GM19193 (cell line): ENCODE data around the gene POLE4.

ENCODE experiments used
- POLR2A ChIP-seq: IDR thresholded peaks from 4 replicates; pipeline ENCODE4 v1.6.1; 2011; ENCODE audit not compliant: insufficient read depth, insufficient read length; ENCODE audit errors: extremely low read depth

POLE4 gene

GRCh38 chr2:75007061-75007460 is 48.6 kb downstream of the POLE4 start:
- TF ChIP-seq POLR2A = no peak

- no peak for TF ChIP-seq POLR2A
Observed at GRCh38 chr2:75007819-75008218, 49.4 kb downstream of the POLE4 start.

- TF ChIP-seq POLR2A = no peak
Observed at GRCh38 chr2:75010571-75010970, 52.1 kb downstream of the POLE4 start.

GRCh38 chr2:75012080-75012479 is 53.6 kb downstream of the POLE4 start:
- TF ChIP-seq POLR2A = no peak

GRCh38 chr2:75018162-75018561 is 59.7 kb downstream of the POLE4 start:
- no peak for TF ChIP-seq POLR2A
